HG03342 (cell line): ENCODE measurements around the gene SLC2A3.
A peak's percentile ranks its signal among the peaks of the same experiment; 100 is the strongest.
"Not testable (repeated sequence)": the region's sequence is repeated elsewhere in the genome, so short reads cannot be mapped to it uniquely, and the experiment has no call there.

Experiments
- ATAC-seq: cut with Tn5 transposase; IDR thresholded peaks from one replicate; pipeline ENCODE4 v1.9.1; 2021; ENCODE audit warnings: mild to moderate bottlenecking, moderate library complexity; ENCODE audit not compliant: unreplicated experiment

SLC2A3 gene

GRCh38 chr12:7935590-7936581, at the start of gene SLC2A3:
SLC2A3 (minus strand) TSS chr12:7936187; CDS start chr12:7936034, 153 bp downstream.
- no peak for ATAC-seq

- ATAC-seq = no peak
These were observed 48.9 kb upstream of the SLC2A3 start for GRCh38 chr12:7984900-7985299.

- ATAC-seq = not testable (repeated sequence)
These were observed 47.5 kb upstream of the SLC2A3 start for GRCh38 chr12:7983460-7983859.

GRCh38 chr12:7983019-7983418, 47.0 kb upstream of the SLC2A3 start:
- not testable (repeated sequence) for ATAC-seq

- not testable (repeated sequence) for ATAC-seq
These were observed 46.3 kb upstream of the SLC2A3 start for GRCh38 chr12:7982332-7982735.

- ATAC-seq = no peak
These were observed 45.5 kb upstream of the SLC2A3 start for GRCh38 chr12:7981446-7981845.

GRCh38 chr12:7977351-7978124, 41.6 kb upstream of the SLC2A3 start:
- peak; percentile 82 for ATAC-seq

GRCh38 chr12:7973457-7973825, 37.5 kb upstream of the SLC2A3 start:
- ATAC-seq = no peak

GRCh38 chr12:7972734-7973456, 36.9 kb upstream of the SLC2A3 start:
- no peak for ATAC-seq

GRCh38 chr12:7972269-7972668, 36.3 kb upstream of the SLC2A3 start:
- ATAC-seq = not testable (repeated sequence)

- ATAC-seq = not testable (repeated sequence)
These were observed 35.8 kb upstream of the SLC2A3 start for GRCh38 chr12:7971765-7972164.

- peak; percentile 88 for ATAC-seq
These were observed 34.7 kb upstream of the SLC2A3 start for GRCh38 chr12:7970475-7971252.

GRCh38 chr12:7966563-7966962, 30.6 kb upstream of the SLC2A3 start:
- no peak for ATAC-seq

- not testable (repeated sequence) for ATAC-seq
These were observed 28.7 kb upstream of the SLC2A3 start for GRCh38 chr12:7964669-7965068.

GRCh38 chr12:7961395-7962178, 25.6 kb upstream of the SLC2A3 start:
- ATAC-seq = no peak

GRCh38 chr12:7959701-7960121, 23.7 kb upstream of the SLC2A3 start:
- peak; percentile 50 for ATAC-seq

- ATAC-seq = no peak
These were observed 23.3 kb upstream of the SLC2A3 start for GRCh38 chr12:7959278-7959677.

GRCh38 chr12:7954877-7955276, 18.9 kb upstream of the SLC2A3 start:
- not testable (repeated sequence) for ATAC-seq

- ATAC-seq = not testable (repeated sequence)
These were observed 18.4 kb upstream of the SLC2A3 start for GRCh38 chr12:7954418-7954817.
